Pulmonary artery endothelial cell (primary cell): ENCODE measurements around the gene AKAP6. TPM values are rescaled to one million over a fixed set of nuclear protein-coding genes. Genes with fewer than 3 reads are reported as not detected.

Experiments used
- DNase-seq: peaks from one replicate; pipeline ENCODE4 v3.0.0-alpha.2; 2011; ENCODE audit warnings: low read depth, low spot score
- total RNA-seq: library from RNA; depleted of rRNA; stranded (reverse); fragments of >200 nt; gene quantifications from 2 replicates; pipeline ENCODE4 v1.2.3, GENCODE V29; 2014

AKAP6 gene
- total RNA-seq, 1 donor from 2014 or later, result 0.26 TPM

DNA sequence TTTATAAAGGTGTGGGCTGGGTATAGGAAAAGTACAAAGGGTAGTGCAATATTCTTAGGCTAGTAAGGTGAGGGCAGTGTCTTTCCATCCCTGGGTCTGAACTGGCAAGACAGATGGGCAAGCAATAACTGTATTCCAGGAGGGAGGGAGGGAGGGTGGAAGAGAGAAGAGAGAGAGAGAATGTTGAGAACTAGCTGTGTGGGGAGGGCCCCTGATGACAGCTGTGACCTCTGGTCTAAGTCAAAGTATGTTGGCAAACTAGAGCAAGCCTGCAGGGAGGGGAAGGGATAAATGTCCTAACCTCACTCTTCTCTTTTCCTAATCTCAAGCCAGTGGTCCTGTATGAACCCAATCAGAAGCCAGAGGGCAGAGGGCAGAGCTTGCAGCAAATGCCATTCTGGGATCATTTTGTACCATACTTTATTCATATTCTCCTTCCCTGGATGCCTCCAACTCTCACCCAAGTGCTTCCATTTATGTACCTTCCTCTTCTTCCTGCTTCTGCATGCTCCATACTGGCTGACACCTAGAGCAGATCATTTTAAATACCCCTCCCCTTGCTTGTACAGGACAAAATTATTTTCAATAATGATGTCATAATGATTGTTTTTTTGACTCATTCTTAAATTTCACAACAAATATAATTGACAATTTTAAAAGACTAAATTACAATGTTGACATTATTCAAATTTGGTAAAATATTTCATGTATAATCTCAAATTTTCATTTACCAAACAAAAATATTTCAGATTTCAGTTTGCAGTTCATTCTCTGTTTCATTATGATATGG lies 75.9 kb downstream of the AKAP6 start:
- no peak for DNase-seq

DNA sequence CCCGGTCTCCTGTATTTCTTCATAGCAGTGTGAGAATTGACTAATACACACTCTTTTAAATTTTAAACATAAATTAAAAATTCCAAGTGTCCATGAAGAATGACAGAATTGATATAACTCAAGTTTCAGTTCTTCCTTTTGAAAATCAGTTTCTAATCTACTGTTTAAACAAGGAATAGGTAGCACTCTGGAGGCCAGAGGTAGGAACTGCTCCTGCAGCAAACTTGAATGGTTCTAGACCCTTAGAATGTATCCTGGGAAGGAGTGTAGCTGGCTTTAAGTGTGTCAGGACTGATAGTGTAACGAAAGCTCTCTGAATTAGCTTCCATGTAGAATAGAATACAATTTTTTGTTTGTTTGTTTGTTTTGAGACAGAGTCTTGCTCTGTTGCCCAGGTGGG lies 76.8 kb downstream of the AKAP6 start:
- DNase-seq, result no peak

DNA sequence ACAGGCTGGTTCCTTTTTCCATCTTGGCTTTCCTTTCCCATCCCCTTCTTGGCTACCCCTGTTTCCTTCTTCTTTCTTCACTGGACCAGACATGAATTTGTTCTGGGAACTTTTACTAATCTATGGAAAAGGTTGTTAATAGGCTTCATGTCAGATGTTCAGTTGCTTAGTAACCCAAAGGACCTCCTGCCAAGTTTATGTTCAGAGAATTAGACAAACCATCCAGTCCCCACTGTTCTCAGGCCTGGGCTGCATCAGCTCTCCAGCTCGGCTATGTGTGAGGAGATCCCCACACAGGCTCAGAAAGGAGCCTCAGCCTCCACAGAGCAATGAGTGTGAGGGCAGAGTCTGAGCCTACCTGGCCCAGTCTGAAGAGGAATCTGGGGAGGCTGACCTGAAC lies 78.0 kb downstream of the AKAP6 start:
- no peak for DNase-seq

DNA sequence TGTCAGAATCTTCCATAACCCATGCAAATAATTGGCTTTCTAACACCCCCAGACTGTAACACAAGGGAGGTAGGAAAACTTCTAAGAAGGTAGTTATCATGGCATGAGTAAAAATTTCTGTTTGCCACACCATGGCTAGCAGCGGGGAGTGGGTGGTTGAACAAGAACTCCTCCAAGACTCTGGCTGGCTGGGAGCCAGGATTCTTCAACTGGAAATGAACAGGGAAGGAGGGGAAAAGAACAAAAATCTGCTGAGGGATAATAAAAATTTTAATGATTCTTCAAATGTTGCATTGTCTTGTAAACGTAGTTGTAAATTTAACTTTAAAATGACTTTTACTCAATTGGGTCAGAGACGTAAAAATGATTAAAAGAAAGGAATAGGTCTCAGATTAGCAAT lies 78.9 kb downstream of the AKAP6 start:
- DNase-seq, result no peak

DNA sequence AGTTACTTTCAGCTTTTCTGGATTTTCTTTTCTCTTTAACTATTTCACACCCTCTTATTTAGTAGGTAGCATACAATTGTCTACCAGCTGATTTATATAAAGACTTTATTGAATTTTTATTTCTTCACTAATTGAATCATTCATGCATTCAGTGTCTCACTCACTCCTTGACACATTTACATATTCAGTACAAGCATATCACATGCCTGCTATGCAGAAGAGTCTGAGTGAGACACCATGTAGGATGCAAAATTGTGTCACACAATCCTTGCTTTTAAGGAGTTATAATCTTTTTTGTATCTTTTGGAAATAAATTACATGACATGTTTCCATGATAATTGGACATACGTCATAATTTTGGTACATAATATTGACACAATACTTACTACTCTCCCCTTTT lies 83.0 kb downstream of the AKAP6 start:
- no peak for DNase-seq

DNA sequence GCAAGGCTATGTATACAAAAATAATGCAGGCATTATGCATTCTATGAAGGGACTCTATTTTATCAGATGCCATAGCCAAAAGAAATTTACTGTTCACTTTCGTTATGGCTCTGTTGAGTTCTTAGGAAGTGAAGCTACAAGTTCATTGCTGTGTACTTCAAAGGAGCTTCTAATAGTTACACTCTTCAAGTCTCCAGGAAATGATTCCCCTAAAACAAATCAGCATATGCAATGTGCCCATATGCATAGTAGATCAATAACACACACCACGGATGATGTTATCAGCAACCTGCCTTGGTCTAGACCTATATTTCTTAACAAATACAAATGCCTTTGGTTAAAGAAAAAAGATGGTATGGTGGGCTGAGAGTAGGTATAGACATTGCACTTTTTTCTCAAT lies 83.4 kb downstream of the AKAP6 start:
- no peak for DNase-seq

DNA sequence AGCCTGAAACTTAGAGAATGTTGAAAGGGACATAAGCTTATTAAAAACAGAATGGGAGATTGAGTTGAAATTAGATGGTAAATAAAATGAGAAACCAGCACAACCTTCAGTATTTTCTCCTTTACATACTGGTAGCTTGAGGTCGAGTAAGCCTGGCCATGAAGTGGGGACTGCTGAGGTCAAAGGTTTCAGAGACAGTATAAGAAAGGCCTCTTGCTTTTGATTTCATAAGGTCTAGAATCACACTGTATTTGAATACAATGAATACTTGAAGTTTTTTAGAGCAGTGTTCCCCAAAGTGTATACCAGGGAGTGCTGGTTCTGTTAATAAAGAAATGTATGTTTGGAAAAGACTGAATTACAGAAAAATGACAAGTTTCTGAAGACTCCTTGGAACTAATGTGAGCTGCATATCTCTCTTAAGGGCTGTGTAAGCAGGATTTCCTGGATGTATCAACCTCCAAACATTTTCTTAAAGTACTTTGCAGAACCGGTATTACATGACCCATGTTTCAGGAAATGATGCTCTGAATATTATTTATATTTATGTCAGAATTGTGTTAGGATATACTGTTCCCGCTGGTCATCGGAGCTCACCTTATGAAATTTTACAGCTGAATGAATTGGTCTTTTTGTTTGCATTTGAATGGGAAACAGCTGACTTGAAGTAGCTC lies 85.0 kb downstream of the AKAP6 start:
- DNase-seq, result peak; percentile 13

DNA sequence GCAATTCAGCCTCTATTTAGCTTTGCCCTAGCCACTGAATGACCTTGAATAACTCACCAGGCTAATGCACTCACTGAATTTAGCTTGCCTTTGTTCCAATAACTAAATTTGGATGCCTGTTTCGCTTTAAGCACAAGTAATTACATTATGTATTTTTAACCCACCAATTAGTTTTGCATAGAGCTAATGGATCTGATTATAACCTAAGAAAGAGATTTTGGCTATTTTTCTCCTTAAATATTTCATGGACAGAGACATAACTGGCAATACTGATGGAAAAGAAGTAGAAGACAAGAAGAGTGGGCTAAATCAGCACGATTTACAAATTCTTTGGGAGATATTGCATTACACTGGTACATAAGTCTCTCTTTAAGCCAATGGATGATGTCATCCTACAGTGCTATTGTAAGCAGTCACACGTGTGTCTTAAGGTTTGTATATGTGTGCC lies 85.7 kb downstream of the AKAP6 start:
- DNase-seq, result no peak

DNA sequence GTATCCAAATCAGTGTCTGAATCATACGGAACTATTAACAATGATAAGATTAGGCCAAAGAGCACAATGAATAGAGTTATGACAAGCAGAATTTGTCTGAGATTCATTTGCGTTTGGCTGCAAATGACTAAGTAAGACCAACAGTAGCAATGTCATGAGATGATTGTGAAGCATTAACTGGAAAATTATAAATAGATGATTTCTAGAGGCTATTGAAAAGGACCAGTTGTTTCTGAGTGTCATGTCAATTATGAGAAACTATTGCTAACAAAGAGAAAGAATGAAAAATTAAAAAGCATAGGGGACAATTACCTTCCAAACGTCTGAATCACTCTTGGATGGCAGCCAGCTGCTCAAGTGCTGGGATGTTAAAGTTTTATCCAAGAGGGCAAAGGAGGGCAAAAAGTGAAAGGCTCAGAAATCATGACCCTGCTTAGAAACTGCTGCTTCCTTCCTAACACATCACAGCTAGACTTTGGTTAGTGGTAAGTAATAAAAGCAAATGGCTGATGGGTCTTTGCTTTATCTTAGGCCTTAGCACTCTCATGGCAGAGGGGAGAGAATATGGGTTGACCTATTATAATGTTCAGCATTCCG lies 89.0 kb downstream of the AKAP6 start:
- peak; percentile 80 for DNase-seq

DNA sequence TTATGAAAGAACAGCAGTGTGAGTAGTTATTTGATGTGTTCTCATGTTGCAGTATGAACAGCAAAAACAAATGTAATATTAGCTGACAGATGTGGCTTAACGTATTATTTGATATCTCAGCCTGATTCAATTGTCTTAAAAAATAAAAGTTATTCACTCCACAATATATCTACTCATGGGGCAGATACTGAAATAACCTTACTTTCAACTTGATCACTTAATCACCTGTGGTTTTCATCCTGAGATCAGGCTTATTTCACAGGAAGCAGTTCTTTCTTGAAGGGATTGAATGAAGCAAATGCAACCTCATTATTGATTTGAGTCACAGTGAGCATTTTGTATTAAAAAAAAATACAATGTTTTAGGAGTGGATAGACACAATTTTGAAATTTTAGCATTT lies 90.3 kb downstream of the AKAP6 start:
- no peak for DNase-seq

DNA sequence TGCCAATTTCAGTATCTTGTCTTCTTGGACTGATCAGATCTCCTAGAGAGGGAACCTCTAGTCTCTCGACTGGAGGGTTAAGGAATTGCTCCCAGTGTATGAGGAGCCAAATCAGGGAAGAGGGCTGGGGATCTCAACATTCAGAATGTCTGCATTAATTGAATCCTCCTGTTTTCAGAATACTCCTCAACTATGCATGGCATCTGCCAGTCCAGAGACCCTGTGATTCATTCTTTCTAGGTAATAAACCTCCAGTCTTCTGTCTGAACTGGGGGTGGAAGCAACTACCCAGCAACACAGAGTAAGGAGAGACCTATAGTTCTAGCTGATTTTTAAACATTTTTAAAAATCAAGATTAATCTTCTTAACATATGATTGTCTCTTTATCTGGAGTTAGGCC lies 92.7 kb downstream of the AKAP6 start:
- no peak for DNase-seq

DNA sequence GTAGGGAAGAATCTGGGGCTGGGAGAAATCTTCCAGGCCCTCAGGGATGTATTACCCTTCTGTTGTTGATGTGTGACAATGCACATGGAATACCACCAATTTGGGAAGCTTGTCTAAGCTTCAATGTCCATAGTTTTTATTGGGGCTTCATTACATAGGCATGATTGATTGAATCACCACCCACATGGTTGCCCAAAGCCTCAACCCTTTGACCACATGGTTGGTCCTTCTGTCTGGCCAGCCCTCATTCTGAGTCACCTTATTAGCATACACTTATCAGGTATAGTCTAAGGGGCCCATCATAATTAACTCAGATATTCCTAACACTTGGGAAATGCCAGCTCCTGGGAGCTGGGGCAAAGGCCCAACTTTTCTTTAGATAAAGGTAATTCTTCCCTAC lies 93.3 kb downstream of the AKAP6 start:
- no peak for DNase-seq

DNA sequence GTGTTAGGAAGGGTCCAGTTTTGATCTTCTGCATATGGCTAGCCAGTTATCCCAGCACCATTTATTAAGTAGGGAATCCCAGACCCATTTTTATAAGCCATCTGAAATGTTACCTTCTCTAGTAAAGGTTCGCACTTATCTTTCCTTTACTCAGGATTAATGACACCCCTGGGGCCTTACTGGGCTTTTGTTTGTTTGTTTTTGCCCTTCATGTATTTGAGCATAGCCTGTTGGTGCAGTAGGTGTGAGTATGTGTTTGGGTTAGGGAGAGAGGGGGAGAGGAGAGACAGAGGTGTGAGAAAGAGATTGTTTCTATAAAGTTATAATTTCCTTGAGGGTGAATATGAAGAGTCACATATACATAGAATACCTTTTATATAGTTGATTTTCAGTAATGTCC lies 96.9 kb downstream of the AKAP6 start:
- DNase-seq, result no peak

DNA sequence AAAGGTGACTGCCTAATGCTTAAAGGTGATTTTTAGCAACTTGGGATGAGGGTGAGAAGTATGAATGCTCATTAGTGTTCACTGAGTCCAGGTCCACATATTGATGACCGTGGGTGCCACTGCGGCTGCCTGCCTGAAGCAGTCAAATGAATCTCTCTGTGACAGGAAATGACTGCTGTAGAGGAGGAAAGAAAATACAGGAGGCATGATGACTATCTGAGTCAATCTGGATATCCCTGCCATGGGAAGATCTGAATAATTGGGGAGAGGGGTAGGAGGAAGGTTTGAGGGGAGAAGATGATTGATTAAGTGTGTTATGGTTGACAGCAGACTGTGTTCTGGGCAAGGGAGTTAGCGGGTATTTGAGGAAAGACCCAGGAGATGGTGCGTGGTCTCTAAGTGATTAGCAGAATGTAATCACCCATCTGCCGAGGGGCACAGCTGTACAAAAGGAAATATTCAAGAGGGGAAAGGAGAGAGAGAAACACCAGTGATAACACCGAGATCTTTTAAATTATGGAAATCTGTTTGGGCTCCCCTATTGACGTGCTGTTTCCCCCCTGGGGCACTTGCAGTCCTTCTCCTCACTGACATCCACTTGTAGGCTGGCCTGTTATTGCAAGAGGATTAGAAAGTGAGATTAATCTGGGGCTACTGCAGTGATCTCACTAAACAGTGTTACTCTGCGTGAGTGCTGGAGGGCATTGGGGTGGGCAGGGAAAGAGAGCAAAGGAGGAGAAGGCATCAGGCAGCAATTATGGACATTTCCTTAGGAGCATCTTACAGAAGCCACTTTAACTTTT lies 97.7 kb downstream of the AKAP6 start:
- no peak for DNase-seq

DNA sequence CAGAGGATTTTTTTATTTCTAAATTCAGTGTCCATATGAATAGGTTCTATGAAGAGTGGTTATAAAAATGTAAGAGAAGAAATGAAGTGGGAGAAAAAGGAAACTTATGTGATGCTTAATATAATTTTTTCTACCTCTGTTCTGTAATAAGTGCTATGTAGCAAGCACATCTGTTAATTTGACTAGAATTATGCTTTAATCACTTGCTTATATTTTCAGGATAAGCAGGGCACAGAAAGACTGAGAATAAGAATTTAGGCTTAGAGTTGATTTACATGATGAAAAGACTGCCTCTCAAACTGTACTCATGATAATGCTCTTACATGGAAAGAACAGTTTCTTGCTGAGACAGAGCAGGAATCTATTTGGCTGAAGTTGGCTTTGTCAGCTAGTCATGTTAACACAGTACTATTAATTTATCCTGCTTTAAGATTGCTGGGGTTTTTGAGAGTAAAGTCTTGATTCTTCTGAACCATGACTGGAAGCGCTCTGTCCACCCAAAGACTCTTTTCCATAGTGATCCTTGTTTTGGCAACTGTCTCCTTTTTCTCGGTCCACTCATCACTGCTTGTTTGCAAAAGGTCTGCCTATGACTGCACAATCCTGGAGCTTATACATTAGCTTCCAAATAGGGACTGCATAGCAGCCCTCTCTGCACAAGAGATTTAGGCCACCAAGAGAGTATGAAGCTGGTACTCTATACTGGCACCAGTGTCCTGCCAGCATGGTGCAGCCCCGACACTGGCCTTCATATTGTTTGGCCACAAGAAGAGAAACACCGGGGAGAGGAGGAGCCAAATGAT lies 98.8 kb downstream of the AKAP6 start:
- DNase-seq, result no peak

DNA sequence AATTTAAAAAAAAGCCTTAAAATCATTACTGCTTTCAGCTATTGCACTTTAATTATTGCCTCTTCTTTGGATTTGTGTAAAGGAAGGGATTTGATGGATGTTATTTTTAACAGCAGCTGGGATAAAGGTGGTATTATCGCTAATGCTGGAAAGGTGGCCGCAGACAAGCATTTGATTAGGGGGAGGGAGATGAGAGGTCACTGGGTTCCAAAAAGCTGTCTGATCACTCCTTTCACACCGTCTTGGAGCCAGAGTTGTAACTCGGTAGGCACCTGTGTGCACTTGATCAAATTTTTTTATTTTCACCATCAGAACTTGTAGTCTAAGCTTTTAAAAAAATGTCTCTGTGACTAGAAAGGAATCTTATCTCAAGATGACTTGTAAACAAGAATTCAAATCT lies 99.8 kb downstream of the AKAP6 start:
- DNase-seq, result no peak

DNA sequence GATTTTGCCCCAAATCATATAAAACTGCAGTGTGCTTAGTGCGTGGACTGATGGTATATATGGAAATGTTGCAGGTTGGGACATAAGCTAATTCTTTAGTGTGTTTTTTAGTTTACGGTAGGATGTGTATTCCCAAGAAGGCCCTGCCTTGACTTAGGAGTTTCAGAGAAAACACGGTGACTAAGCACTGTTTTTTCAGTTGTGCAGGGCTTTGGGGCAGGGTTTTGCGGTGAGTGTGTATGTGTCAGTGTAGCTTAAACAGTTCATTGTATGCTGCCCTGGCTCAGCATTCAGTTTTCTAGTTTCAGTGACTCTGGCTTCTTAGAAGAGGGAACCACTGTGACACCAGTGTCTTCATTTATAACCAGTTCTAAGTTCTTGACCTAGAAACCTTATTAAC lies 101.2 kb downstream of the AKAP6 start:
- no peak for DNase-seq

DNA sequence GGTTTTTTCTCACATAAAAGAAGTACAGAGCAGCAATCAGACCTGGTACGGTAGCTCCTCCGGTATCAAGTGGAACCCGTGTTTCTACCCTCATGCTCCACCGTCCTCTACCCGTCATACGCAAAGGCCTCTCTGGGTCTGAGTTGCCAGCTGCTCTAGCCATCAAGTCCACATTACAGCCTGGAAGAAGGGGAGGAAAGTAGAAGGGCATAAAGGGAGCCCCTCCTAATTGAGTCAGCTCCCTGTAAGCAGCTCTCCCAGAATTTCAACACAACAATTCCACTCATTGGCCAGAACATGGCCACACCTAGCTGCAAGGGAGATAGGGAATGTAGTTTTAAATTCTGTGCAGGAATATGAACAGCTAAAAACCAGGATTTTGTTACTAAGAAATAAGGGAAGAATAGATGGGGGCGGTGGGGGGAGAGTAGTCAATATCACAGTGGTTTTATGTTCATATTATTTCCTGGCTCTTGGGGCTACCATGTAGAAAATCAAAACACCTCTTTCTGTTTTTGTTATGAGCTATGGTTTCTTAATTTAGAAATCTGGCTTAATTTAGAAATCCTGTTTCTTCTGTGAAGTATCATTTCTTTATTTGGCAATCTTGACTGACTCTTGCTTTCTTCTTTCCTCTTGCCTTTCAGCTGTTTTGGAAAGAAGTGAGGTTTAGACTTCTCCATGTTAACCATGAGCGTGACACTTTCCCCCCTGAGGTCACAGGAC lies 103.9 kb downstream of the AKAP6 start:
- DNase-seq, result no peak

DNA sequence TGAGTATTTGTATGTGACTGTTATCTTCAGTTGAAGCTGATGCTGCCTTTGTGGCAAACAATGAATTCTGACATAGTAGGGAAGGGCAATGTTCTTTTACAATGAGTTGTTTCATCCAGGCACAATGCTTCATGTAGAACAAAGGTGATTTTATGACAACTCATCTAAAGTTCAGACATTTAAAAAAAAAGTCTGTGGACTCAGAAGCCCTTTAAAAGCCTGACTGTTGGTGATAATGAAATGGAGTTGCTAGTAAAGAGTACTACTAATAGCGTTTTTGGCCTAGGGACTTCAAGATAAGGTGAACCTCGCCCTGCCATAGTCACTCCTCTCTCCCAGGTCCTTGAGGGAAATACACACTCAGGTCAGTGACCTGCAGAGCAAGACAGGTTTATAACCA lies 105.1 kb downstream of the AKAP6 start:
- DNase-seq, result no peak

DNA sequence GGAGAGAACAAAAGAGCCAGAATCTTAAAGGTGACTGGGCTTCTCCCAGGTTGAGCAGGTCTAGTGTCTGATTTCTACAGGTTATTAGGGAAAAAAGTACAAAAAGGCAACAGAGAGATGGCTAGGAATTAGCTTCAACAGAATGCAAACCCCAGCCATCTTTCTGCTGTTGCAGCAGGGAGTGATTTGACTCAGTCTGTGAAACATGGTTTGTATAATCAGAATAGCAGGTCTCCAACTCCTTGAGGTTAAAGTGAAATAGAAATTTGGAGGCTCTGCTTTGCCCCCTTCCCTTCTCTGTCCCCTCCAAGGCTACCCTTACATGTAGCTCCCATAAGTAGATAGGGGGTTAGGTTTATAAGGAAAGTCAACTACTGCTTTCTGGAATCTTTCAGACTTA lies 105.8 kb downstream of the AKAP6 start:
- DNase-seq, result no peak
